Measurements from ENCODE around the gene RREB1.
A peak's percentile ranks its signal among the peaks of the same experiment; 100 is the strongest.

Gene RREB1

DNA sequence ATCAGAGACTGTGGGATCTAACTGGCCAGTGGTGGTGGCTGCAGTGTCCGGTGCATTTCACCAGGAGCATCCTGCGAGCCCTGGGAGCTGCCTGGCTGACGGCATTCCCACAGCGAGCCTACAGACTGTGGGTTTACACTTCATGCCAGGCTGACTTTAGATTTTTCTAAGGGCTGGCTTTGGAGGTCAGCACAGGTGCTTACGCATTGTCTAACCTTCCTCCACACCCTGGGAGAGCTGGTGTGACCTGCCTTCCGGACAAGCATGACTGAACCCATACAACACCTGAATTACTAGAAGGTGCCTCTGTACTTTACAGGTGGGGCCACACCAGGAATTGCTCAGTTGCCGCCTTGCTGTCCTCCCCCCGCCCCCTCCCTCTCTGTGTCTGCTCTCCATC, 96.2 kb downstream of the RREB1 start:
- TF ChIP-seq, protein P1, sequence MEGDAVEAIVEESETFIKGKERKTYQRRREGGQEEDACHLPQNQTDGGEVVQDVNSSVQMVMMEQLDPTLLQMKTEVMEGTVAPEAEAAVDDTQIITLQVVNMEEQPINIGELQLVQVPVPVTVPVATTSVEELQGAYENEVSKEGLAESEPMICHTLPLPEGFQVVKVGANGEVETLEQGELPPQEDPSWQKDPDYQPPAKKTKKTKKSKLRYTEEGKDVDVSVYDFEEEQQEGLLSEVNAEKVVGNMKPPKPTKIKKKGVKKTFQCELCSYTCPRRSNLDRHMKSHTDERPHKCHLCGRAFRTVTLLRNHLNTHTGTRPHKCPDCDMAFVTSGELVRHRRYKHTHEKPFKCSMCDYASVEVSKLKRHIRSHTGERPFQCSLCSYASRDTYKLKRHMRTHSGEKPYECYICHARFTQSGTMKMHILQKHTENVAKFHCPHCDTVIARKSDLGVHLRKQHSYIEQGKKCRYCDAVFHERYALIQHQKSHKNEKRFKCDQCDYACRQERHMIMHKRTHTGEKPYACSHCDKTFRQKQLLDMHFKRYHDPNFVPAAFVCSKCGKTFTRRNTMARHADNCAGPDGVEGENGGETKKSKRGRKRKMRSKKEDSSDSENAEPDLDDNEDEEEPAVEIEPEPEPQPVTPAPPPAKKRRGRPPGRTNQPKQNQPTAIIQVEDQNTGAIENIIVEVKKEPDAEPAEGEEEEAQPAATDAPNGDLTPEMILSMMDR (IDR thresholded peaks at IDR 0.05; ENCODE audit: insufficient read depth, low read length, missing control alignments), result no peak
- no peak for DNase-seq (ENCODE audit: low read depth, low spot score)
- CTCF ChIA-PET, result interaction anchor here (1.3 to 2.8 kb wide), 3 partner anchors 11 to 527 kb away, joined by 5 to 12 read pairs (median 5); no protein-coding TSS in a partner anchor
- H3K4me3 ChIP-seq (ENCODE audit: low read depth, low read length), result no peak overlapping the region
- POLR2A ChIA-PET, result no interaction called here

DNA sequence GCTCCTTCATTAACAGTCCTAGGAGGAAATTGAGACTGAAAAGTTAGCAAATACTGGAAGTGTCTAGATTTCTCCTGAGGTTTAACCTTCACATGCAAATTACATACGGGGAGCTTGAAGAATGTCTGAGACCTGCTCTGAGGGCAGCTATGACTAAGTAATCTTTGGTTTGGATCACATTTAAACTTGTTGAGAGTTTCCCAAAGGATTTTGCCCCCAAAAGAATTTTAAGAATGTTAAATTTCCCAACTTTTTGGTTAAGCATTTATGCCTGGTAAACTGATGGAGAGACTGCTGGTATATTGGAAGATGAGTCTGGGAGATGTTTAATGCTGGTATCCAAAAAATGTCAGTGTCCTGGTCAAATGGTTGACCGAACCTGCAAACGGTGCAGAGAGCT, 97.0 kb downstream of the RREB1 start:
- peak; percentile 16 for DNase-seq (ENCODE audit: low read depth, low spot score)
- POLR2A ChIA-PET, result interaction anchor here (0.7 kb wide), 1 partner anchor 38 kb away, joined by 3 read pairs; no protein-coding TSS in a partner anchor
- CTCF ChIA-PET, result interaction anchor here (1.3 to 2.8 kb wide), 2 partner anchors 10 to 39 kb away, joined by 5 to 12 read pairs; no protein-coding TSS in a partner anchor
- no peak overlapping the region for H3K4me3 ChIP-seq (ENCODE audit: low read depth, low read length)
- TF ChIP-seq, protein P1 (IDR thresholded peaks at IDR 0.05; ENCODE audit: insufficient read depth, low read length, missing control alignments), result no peak

DNA sequence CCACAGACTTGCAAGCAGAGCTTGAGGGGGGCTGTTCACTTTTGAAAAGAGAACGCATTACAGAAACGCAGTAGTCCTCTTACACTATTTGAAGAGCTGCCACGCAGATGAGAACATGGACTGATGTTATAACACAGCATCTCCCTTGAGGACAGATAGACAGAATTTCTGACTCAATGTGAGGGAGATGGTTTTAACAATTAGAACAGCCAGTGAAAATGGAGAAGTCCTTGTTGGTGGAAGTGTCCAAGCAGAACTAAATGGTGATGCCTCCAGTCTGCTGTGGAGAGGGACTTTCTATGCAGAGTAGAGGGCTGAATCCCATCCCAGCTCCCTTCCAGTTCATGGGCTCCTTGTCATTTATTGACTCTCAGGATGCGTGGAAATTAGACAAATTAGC, 100.0 kb downstream of the RREB1 start:
- no peak for DNase-seq (ENCODE audit: low read depth, low spot score)
- POLR2A ChIA-PET, result no interaction called here
- no peak overlapping the region for H3K4me3 ChIP-seq (ENCODE audit: low read depth, low read length)
- CTCF ChIA-PET, result interaction anchor here (2.2 kb wide), 1 partner anchor 11 kb away, joined by 9 read pairs; no protein-coding TSS in a partner anchor
- TF ChIP-seq, protein P1 (IDR thresholded peaks at IDR 0.05; ENCODE audit: insufficient read depth, low read length, missing control alignments), result no peak

DNA sequence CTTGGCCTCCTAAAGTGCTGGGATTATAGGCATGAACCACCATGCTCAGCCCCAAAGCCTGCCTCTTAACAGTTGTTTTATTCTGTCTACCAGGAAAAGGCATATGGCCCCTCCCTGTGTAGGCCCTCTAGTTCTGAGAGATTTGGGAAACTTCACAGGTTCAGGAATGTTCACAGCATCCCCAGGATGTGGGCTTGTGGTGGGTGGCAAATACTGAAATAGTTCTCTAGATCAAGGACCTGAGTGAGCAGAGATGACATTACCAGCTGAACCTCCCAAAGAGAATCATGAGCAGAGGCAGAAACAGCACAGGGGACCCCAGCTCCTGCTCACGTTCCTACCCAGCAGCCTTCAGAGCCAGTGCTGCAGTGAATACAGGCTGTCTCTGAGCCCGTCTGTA, 105.7 kb downstream of the RREB1 start:
- TF ChIP-seq, protein P1 (IDR thresholded peaks at IDR 0.05; ENCODE audit: insufficient read depth, low read length, missing control alignments), result no peak
- DNase-seq (ENCODE audit: low read depth, low spot score), result no peak
- H3K4me3 ChIP-seq (ENCODE audit: low read depth, low read length), result no peak overlapping the region
- POLR2A ChIA-PET, result no interaction called here
- CTCF ChIA-PET, result interaction anchor here (1.2 kb wide), 1 partner anchor 30 kb away, joined by 3 read pairs; no protein-coding TSS in a partner anchor

DNA sequence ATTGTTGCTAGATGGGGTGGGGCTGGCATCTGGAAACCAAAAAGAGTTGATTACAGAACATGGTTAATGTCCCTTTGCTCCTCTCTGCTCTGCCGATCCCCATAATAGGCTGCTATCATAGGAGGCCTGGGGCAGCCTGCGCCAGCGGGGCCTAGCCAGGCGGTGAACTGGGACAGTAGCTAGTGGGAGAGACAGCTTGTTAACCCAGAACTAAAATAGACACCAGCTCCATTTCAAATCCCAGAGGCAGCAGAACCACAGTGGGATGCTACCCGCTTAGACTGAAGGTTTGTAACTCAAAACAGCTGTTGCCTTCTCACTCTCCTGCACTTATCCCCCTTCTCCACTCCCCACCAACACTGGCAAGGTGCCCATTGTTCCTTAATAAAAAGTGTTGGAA, 106.7 kb downstream of the RREB1 start:
- DNase-seq (ENCODE audit: low read depth, low spot score), result no peak
- TF ChIP-seq, protein P1 (IDR thresholded peaks at IDR 0.05; ENCODE audit: insufficient read depth, low read length, missing control alignments), result no peak
- ChIA-PET POLR2A (no interaction called here), CTCF (interaction anchor here (0.6 to 1.5 kb wide), 5 partner anchors 10 to 490 kb away, joined by 3 to 5 read pairs (median 4); no protein-coding TSS in a partner anchor)
- no peak overlapping the region for H3K4me3 ChIP-seq (ENCODE audit: low read depth, low read length)

DNA sequence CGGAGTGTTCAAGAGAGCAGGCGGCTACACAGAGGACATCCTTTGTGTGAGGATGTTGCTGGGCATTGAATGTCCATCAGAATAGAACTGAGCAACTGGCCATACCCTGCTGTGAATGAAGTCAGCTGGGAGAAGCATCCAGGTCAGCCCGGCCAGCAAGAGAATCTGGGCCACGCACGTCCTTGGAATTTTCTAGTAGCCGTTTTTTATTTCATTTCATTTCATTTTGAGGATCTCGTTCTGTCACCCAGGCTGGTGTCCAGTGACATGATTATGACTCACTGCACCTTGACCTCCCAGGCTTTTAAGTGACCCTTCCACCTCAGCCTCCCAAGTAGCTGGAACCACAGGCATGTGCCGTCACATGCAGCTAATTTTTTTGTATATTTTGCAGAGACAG, 107.4 kb downstream of the RREB1 start:
- TF ChIP-seq, protein P1 (IDR thresholded peaks at IDR 0.05; ENCODE audit: insufficient read depth, low read length, missing control alignments), result no peak
- ChIA-PET POLR2A (no interaction called here), CTCF (interaction anchor here (0.6 to 1.5 kb wide), 4 partner anchors 11 to 24 kb away, joined by 3 to 5 read pairs (median 4); no protein-coding TSS in a partner anchor)
- no peak for DNase-seq (ENCODE audit: low read depth, low spot score)
- H3K4me3 ChIP-seq (ENCODE audit: low read depth, low read length), result no peak overlapping the region

Data from AG04449 (cell line).